ENCODE results near the gene CTIF.

CTIF gene

DNA sequence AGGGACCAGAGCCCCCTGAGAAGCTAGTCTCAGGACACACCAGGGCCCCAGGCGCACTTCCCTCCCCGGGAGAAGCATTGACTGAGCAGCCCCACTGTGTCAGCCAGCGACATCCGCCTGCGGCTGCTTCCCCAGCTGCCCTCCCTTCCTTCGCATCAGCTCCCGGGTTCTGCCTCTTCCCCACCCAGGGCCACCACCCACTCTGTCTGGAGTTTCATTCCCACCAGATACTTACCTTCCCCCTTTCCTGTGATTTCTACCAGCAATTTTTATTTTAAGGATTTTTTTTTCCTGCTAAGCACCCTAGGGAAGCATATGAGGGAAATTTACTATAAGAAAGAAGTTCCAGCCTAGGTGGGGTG is 312.7 kb downstream of the CTIF start:
- DNase-seq (ENCODE audit: low read depth): no peak

DNA sequence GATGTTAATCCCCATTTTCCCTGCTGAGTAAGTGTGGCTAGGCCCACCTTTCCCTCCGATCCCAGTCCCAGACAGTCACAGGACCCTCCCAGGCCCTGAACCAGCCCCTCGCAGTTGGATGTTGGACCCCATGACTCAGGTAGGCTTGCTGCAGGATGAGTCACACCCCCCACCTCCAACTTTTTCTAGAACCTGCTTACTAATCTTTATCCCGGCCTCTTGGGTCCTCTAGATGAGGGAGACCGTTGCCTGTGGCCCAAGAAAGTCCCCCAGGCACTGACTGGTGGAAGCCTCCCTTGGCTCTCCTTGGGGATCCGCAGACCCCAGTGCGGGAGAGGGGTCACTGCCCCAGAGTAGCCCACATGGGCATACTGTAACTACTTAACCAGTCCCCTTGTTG is 313.5 kb downstream of the CTIF start:
- no peak for DNase-seq (ENCODE audit: low read depth)

DNA sequence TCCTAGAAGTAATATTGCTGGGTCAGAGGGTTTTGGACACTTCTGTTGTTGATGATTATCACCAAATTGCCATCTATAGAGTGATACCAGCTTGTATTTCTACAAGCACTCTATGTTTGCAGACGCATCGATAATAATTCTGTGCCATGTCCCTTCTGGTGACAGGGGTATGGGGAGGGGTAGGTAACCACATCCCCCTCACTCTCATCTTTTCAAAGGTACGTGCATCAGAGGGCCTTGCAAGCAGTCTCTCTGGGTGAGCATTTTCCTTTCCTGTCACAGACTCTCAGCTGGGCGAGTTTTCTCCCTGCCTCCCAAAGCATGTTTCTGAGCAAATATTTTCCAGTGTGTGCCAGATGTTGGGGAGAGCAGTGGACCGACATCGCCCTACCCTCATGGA is 314.0 kb downstream of the CTIF start:
- no peak for DNase-seq (ENCODE audit: low read depth)

GRCh38 chr18:48853588-48853987 is 314.8 kb downstream of the CTIF start:
- DNase-seq (ENCODE audit: low read depth): no peak

- no peak for DNase-seq (ENCODE audit: low read depth)
Measured at GRCh38 chr18:48854780-48855179, 315.9 kb downstream of the CTIF start.

- DNase-seq (ENCODE audit: low read depth): no peak
Measured at GRCh38 chr18:48855422-48856377, 316.9 kb downstream of the CTIF start.

DNA sequence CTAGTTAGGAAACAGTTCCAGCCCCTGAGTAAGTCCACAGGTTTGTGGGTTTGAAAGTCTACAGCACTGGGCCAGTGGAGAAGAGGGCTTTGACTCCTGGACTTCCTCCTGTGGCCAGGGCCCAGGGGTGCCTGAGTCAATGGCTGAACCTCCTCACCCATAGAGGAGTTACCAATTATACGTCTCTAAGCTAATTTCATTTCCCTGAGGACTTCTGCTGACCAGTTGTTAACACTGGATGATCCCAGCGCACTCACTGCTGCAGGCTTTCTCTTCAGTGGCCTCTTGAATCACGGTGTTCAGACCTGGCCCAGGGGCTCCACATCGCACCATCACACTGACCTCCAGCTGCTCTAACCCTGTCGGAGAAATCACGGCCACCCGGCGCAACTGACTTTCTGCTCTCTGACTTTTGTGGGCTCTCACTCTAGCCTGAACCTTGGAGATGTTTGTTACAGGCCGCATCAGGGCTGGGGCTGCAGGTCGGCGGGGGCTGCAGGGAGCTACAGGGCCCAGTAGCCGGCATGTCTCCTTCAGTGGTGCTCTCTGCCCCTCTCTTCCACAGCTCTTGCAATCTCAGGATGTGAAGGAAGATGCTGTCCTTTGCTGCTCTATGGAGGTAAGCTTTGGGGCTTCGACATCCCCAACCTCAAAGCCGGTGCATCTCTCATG is 318.3 kb downstream of the CTIF start:
- DNase-seq (ENCODE audit: low read depth): no peak

DNA sequence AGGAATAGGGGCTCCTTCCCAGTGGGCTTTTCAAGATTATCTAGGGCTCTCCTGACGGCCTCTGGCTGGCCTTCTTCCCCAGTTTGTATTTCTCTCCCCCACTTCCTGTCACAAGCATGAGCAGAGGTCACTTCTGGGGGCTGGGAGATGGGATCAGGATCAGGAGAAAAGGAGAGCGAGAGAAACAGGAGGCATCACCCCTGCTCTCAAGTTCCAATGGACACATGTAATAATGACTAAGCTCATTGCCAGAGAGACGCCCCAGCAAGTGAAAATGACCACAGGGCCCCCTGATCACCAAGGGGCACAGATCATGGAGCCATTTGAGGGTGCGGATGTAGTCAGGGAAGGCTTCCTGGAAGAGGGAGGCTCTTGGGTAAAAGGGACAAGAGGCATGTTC is 319.8 kb downstream of the CTIF start:
- DNase-seq (ENCODE audit: low read depth): no peak

- DNase-seq (ENCODE audit: low read depth): no peak
Measured at GRCh38 chr18:48859311-48860268, 320.8 kb downstream of the CTIF start.

DNA sequence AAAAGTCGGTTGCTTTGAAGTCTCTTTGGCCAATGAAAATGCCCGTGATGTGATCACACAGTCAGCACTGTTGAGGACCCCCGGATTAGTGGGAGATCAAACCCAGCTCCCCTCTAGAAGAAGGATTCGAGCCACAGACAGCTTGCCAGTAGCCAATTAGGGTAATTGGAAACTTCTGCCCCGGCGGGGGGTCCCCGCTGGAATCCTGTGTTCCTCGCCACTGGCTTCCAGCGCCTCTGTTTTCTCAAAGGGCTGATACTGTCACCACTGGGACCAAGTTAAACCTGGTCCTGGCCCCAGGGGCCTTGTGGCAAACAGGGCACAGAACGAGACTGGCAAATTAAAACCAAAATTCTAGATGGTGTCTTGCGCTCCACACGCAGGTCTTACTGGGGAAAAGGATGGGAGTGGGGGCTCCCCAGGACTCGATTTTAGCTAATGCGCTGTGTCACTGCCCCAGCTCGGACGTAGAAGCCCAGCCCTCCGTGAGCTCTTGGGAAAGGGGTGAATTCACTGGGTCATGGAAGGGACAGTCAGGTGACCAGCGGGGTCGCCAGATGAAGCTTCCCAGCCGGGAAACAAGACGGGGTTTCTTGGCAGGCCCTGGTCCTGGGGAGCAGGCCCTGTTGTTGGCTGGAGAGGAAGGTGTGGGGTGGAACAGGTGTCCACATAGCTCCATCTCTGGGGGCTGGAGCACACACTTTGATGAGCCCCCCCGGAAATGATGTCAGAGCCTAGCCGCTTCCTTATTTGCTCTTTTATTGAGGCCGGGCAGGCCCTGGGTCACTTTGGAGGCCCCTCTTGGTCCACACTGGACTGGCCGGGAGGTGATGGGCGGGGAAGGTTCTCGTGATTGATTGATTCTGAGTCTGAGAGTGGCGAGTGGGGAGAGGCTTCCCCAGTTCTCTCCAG is 321.7 kb downstream of the CTIF start:
- DNase-seq (ENCODE audit: low read depth): no peak

DNA sequence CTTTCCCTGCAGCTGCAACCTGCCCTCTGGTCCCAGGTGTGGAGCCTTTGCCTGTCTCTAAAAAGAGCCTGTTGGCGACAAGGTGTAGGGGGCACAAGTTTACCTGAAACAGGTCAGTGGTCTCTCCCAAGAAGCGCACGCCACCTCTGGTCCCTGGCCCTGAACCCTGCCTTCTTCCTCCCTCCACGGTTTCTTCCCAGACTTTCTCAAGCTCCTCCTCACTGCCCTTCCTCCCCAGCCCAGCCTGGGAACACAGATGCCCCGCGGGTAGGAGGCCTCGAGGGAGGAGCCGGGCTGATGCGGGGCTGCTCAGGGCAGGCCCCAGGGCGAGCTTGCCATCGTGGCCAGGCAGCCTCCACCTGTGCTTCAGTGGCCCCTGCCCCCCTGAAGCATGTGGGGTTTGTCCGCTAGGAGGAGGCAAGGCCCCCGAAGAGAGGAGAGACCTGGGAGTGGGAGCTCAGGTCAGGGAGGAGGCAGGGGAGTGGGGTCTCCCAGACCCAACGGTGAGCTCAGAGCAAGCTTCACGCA is 322.4 kb downstream of the CTIF start:
- DNase-seq (ENCODE audit: low read depth): no peak

GRCh38 chr18:48862132-48862531 is 323.3 kb downstream of the CTIF start:
- no peak for DNase-seq (ENCODE audit: low read depth)

DNA sequence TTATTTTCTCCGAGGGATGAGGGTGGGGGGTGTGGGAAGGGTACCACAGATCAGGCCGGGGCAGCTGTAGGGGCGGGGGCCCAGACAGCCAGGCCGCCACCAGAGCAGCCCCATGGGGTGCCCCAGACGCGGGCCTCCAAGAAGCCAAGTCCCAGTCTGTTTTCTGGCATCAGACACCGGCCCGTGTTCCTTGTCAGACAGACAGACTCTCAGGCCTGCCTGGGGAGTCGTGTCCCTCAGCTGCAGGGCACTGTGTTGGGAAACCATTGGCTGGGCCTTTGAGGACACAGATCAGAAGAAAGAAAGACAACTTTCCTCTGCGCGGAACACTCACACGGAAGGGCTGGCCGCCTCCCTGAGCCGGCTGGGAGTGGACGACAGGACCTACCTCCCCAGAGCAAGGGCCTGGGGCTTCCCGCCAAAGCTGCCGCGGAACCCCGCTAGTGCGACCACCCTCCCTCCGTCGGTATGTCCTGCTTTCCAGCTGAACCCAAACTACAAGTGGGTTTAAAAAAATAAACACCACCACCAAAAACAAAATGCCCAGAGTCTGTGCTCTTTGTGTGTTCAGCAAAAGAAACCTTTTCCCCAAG is 323.9 kb downstream of the CTIF start:
- DNase-seq (ENCODE audit: low read depth): no peak

- no peak for DNase-seq (ENCODE audit: low read depth)
Measured at GRCh38 chr18:48863432-48864065, 324.7 kb downstream of the CTIF start.

DNA sequence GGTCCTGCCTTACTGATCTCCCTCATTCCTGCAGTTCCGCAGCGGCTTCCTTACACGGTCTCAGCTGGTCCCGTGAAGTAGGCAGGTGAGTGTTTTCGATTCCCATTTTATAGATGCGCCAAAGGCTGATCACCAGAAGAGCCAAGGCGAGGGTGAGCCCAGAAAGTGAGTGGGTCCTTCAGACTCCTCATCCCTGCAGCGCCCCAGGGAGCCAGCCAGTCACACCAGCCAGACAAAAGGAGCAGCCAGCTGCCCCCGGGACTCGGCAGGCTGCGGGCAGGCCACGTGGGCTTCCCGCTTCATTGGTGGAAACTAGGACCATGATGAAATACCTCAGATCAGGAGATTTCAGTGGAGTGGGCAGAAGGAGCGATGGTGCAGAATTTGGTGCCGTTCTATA is 326.0 kb downstream of the CTIF start:
- no peak for DNase-seq (ENCODE audit: low read depth)

- DNase-seq (ENCODE audit: low read depth): no peak
Measured at GRCh38 chr18:48866028-48866733, 327.4 kb downstream of the CTIF start.

GRCh38 chr18:48866856-48867255 is 328.0 kb downstream of the CTIF start:
- no peak for DNase-seq (ENCODE audit: low read depth)

- DNase-seq (ENCODE audit: low read depth): no peak
Measured at GRCh38 chr18:48867978-48868377, 329.1 kb downstream of the CTIF start.

All from stimulated activated CD8-positive, alpha-beta memory T cell treated with anti-CD3 and anti-CD28 coated beads, Interleukin-12 subunit alpha, Interleukin-12 subunit beta, amount 100 ng/mL, for 4 hours (primary cell).